Hepatocyte (in vitro differentiated cells): ENCODE measurements around the gene EXOC2.

Experiments
- EZH2phosphoT487 ChIP-seq: fragments of 200-600 bp; sonication (generic); IDR thresholded peaks from one replicate; pipeline ENCODE4 v1.6.1; 2018; ENCODE audit warnings: antibody characterized with exemption, mild to moderate bottlenecking, low read depth, moderate library complexity; ENCODE audit not compliant: unreplicated experiment, severe bottlenecking
- TF ChIP-seq, protein P1 (sequence below): fragments of 200-600 bp; sonication (generic); IDR thresholded peaks from 2 replicates; pipeline ENCODE4 v1.5.1; 2016; ENCODE audit warnings: antibody characterized with exemption, mild to moderate bottlenecking; ENCODE audit not compliant: poor library complexity

DNA sequence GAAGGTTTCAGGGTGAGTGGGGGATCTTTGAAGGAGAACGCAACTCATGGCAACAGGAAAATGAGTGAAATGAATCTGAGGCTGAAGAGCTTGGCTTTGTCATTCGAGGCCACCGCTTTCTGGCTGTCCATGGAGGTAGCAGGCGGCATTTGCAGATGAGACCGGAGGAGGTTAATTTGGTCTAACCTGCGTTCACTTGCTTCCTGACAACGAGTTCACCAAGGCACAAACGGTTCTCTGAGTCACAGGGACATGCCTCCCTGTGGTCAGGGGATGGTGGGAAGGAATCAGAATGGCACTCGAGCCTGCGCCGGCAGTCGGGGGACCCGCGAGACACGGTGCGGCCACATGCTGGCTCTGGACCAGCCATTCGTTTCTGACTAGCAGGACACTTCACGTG is 226.4 kb downstream of the EXOC2 start:
- TF ChIP-seq, protein P1, sequence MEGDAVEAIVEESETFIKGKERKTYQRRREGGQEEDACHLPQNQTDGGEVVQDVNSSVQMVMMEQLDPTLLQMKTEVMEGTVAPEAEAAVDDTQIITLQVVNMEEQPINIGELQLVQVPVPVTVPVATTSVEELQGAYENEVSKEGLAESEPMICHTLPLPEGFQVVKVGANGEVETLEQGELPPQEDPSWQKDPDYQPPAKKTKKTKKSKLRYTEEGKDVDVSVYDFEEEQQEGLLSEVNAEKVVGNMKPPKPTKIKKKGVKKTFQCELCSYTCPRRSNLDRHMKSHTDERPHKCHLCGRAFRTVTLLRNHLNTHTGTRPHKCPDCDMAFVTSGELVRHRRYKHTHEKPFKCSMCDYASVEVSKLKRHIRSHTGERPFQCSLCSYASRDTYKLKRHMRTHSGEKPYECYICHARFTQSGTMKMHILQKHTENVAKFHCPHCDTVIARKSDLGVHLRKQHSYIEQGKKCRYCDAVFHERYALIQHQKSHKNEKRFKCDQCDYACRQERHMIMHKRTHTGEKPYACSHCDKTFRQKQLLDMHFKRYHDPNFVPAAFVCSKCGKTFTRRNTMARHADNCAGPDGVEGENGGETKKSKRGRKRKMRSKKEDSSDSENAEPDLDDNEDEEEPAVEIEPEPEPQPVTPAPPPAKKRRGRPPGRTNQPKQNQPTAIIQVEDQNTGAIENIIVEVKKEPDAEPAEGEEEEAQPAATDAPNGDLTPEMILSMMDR = no peak
- no peak for TF ChIP-seq EZH2phosphoT487
